H7 (cell line): ENCODE measurements around the gene SLC4A1. TPM values are rescaled to one million over a fixed set of nuclear protein-coding genes. Genes with fewer than 3 reads are reported as not detected.

Experiments used
- DNase-seq: peaks from one replicate; pipeline ENCODE4 v3.0.0; 2012
- H3K27me3 ChIP-seq: 2 replicates; pipeline ENCODE4 v1.6.0; 2011; ENCODE audit warnings: mild to moderate bottlenecking, low read length; ENCODE audit not compliant: control insufficient read depth, insufficient read depth
- H3K36me3 ChIP-seq: replicated peaks from 2 replicates; pipeline ENCODE4 v1.5.1; 2011; ENCODE audit warnings: low read length; ENCODE audit not compliant: control insufficient read depth, insufficient read depth
- H3K4me3 ChIP-seq: 2 replicates; pipeline ENCODE4 v1.5.1; 2011; ENCODE audit warnings: low read depth, mild to moderate bottlenecking, control low read depth, low read length, moderate library complexity; ENCODE audit not compliant: insufficient read depth
- total RNA-seq: library from RNA; depleted of rRNA; stranded (reverse); fragments of >200 nt; shearing (Covaris generic); gene quantifications from 2 replicates; pipeline ENCODE4 v1.2.3, GENCODE V29; 2014

Gene SLC4A1
- total RNA-seq, 1 experiment from 2014 or later = 0.07 TPM

- H3K27me3 ChIP-seq = no peaks in the 10 kb centered on the region; the same call in 1 of the 2 replicates
- peak; percentile 94 for DNase-seq
- H3K4me3 ChIP-seq = peak overlapping the region; percentile 58
- no peaks in the 10 kb centered on the region for H3K36me3 ChIP-seq
Measured at GRCh38 chr17:44307387-44308186, 39.7 kb upstream of the SLC4A1 start.

GRCh38 chr17:44304651-44305050, 36.7 kb upstream of the SLC4A1 start:
- no peak overlapping the region for H3K4me3 ChIP-seq
- no peak for DNase-seq
- no peaks in the 10 kb centered on the region; the same call in 1 of the 2 replicates for H3K27me3 ChIP-seq
- H3K36me3 ChIP-seq = no peaks in the 10 kb centered on the region

- no peak for DNase-seq
- no peaks in the 10 kb centered on the region for H3K27me3 ChIP-seq
Measured at GRCh38 chr17:44297975-44298374, 30.0 kb upstream of the SLC4A1 start.

GRCh38 chr17:44293509-44294226, 25.7 kb upstream of the SLC4A1 start:
- DNase-seq = no peak
- H3K4me3 ChIP-seq = no peak overlapping the region
- no peaks in the 10 kb centered on the region for H3K27me3 ChIP-seq
- no peaks in the 10 kb centered on the region for H3K36me3 ChIP-seq

More at GRCh38 chr17:44297975-44298374, 30.0 kb upstream of the SLC4A1 start:
- Histone ChIP-seq H3K4me3 (no peak overlapping the region), H3K36me3 (no peaks in the 10 kb centered on the region)

- Histone ChIP-seq H3K27me3 (no peaks in the 10 kb centered on the region; the same call in 1 of the 2 replicates), H3K36me3 (no peaks in the 10 kb centered on the region), H3K4me3 (no peak overlapping the region)
- DNase-seq = no peak
Measured at GRCh38 chr17:44287651-44288050, 19.7 kb upstream of the SLC4A1 start.

GRCh38 chr17:44284024-44284400, 16.1 kb upstream of the SLC4A1 start:
- Histone ChIP-seq H3K27me3 (no peaks in the 10 kb centered on the region; the same call in 1 of the 2 replicates), H3K36me3 (no peaks in the 10 kb centered on the region), H3K4me3 (no peak overlapping the region)
- no peak for DNase-seq

- Histone ChIP-seq H3K36me3 (no peaks in the 10 kb centered on the region), H3K27me3 (no peaks in the 10 kb centered on the region; the same call in 1 of the 2 replicates), H3K4me3 (no peak overlapping the region)
- DNase-seq = no peak
Measured at GRCh38 chr17:44283344-44284023, 15.5 kb upstream of the SLC4A1 start.

GRCh38 chr17:44282264-44282663, 14.3 kb upstream of the SLC4A1 start:
- no peaks in the 10 kb centered on the region for H3K27me3 ChIP-seq
- H3K36me3 ChIP-seq = no peaks in the 10 kb centered on the region
- H3K4me3 ChIP-seq = no peak overlapping the region
- no peak for DNase-seq

GRCh38 chr17:44281570-44281969, 13.6 kb upstream of the SLC4A1 start:
- no peak for DNase-seq
- Histone ChIP-seq H3K4me3 (no peak overlapping the region), H3K36me3 (no peaks in the 10 kb centered on the region), H3K27me3 (no peaks in the 10 kb centered on the region)

- no peaks in the 10 kb centered on the region for H3K27me3 ChIP-seq
- no peak overlapping the region for H3K4me3 ChIP-seq
- no peaks in the 10 kb centered on the region for H3K36me3 ChIP-seq
- no peak for DNase-seq
Measured at GRCh38 chr17:44280392-44280937, 12.5 kb upstream of the SLC4A1 start.

GRCh38 chr17:44279666-44280391, 11.9 kb upstream of the SLC4A1 start:
- Histone ChIP-seq H3K36me3 (no peaks in the 10 kb centered on the region), H3K4me3 (no peak overlapping the region)
- DNase-seq = peak; percentile 84

GRCh38 chr17:44279346-44279665, 11.4 kb upstream of the SLC4A1 start:
- no peaks in the 10 kb centered on the region for H3K36me3 ChIP-seq
- no peaks in the 10 kb centered on the region for H3K27me3 ChIP-seq
- H3K4me3 ChIP-seq = no peak overlapping the region
- no peak for DNase-seq

More at GRCh38 chr17:44279666-44280391, 11.9 kb upstream of the SLC4A1 start:
- H3K27me3 ChIP-seq = no peaks in the 10 kb centered on the region

GRCh38 chr17:44277976-44278375, 10.0 kb upstream of the SLC4A1 start:
- H3K4me3 ChIP-seq = no peak overlapping the region
- no peaks in the 10 kb centered on the region for H3K36me3 ChIP-seq
- no peak for DNase-seq
- no peaks in the 10 kb centered on the region for H3K27me3 ChIP-seq

- Histone ChIP-seq H3K27me3 (no peaks in the 10 kb centered on the region; the same call in 1 of the 2 replicates), H3K36me3 (no peaks in the 10 kb centered on the region), H3K4me3 (no peak overlapping the region)
- peak; percentile 48 for DNase-seq
Measured at GRCh38 chr17:44273607-44274006, 5.7 kb upstream of the SLC4A1 start.
